ENCODE results near the gene CEMIP.

CEMIP gene

GRCh38 chr15:80773122-80773551 is 6.0 kb upstream of the CEMIP start (continued):
- TF ChIP-seq PRDM10 (tag by site-specific recombination; IDR thresholded peaks at IDR 0.05) (no peak), OSR2 (tag by site-specific recombination; IDR thresholded peaks at IDR 0.05) (peak; percentile 100), REST (tag by site-specific recombination; IDR thresholded peaks at IDR 0.05) (no peak), ZNF645 (tag by site-specific recombination; IDR thresholded peaks at IDR 0.05) (no peak), ZNF133 (tag by site-specific recombination; IDR thresholded peaks at IDR 0.05) (no peak), ZIC2 (tag by site-specific recombination; IDR thresholded peaks at IDR 0.05) (peak; percentile 98), ZNF324 (tag by site-specific recombination; IDR thresholded peaks at IDR 0.05) (0 out of 2 replicates have a peak, but pooled peaks have one; percentile 45), ZNF561 (tag by site-specific recombination; IDR thresholded peaks at IDR 0.05; ENCODE audit: borderline replicate concordance) (peak; percentile 68; the same call in 1 of the 2 replicates), ZNF785 (tag by site-specific recombination; IDR thresholded peaks at IDR 0.05) (no peak), WT1 (tag by site-specific recombination; IDR thresholded peaks at IDR 0.05) (peak; percentile 96), ZNF501 (tag by site-specific recombination; IDR thresholded peaks at IDR 0.05) (peak; percentile 57; the same call in 1 of the 2 replicates), SCRT1 (tag by site-specific recombination; IDR thresholded peaks at IDR 0.05; ENCODE audit: borderline replicate concordance) (peak; percentile 90), ZNF138 (tag by site-specific recombination; IDR thresholded peaks at IDR 0.05; ENCODE audit: borderline replicate concordance) (no peak), ZBTB44 (tag by site-specific recombination; IDR thresholded peaks at IDR 0.05) (peak; percentile 99), ZNF157 (tag by site-specific recombination; IDR thresholded peaks at IDR 0.05) (no peak), ZNF214 (tag by site-specific recombination; IDR thresholded peaks at IDR 0.05; ENCODE audit: borderline replicate concordance) (no peak), ZNF660 (tag by site-specific recombination; IDR thresholded peaks at IDR 0.05) (peak; percentile 66; the same call in 1 of the 2 replicates), ZNF521 (tag by site-specific recombination; IDR thresholded peaks at IDR 0.05) (no peak), ZSCAN30 (tag by site-specific recombination; IDR thresholded peaks at IDR 0.05) (peak; percentile 57; the same call in 1 of the 2 replicates), ZNF704 (tag by site-specific recombination; IDR thresholded peaks at IDR 0.05) (no peak), ZFP3 (tag by site-specific recombination; IDR thresholded peaks at IDR 0.05; ENCODE audit: low read depth) (no peak), KLF16 (tag by site-specific recombination; IDR thresholded peaks at IDR 0.05) (no peak), ZNF610 (tag by site-specific recombination; IDR thresholded peaks at IDR 0.05; ENCODE audit: borderline replicate concordance) (0 out of 2 replicates have a peak, but pooled peaks have one; percentile 49), KLF9 (tag by site-specific recombination; IDR thresholded peaks at IDR 0.05; ENCODE audit: low read depth) (no peak), ZFP69B (tag by site-specific recombination; IDR thresholded peaks at IDR 0.05) (peak; percentile 56; the same call in 1 of the 2 replicates), SP7 (tag by site-specific recombination; IDR thresholded peaks at IDR 0.05) (peak; percentile 98), ZNF248 (tag by site-specific recombination; IDR thresholded peaks at IDR 0.05) (no peak)

All from HEK293 (cell line).